HEK293 (cell line): ENCODE results near the gene BBS9.

Experiments
- CTCF ChIA-PET: fragments of 350-600 bp; formaldehyde crosslinking; extraction: SDS; loops from one replicate; lab custom pipeline; 2021; ENCODE audit warnings: antibody characterized with exemption; lab: Yijun Ruan, JAX
- POLR2A ChIA-PET: fragments of 300-600 bp; formaldehyde crosslinking; extraction: SDS; loops from one replicate; lab custom pipeline; 2020; ENCODE audit warnings: antibody characterized with exemption, inconsistent platforms; lab: Yijun Ruan, JAX
- H3K27ac ChIP-seq: fragments of 200-500 bp; sonication (Bioruptor generic); 2 replicates; pipeline ENCODE4 v1.5.1; 2014; ENCODE audit warnings: low read depth, low read length, control low read depth, inconsistent platforms; ENCODE audit errors: extremely low read depth
- H3K36me3 ChIP-seq, 2 experiments: fragments of 200-500 bp in 1 of 2; sonication (Bioruptor generic) in 1 of 2; 1 replicate in 1 of 2; 2 replicates in 1 of 2; pipeline ENCODE4 v1.5.1; 2014 to 2017; ENCODE audit warnings: inconsistent platforms in 2 of 2, low read length in 2 of 2; ENCODE audit not compliant: control insufficient read depth in 2 of 2, insufficient read depth in 1 of 2
- H3K4me1 ChIP-seq: fragments of 200-500 bp; sonication (Bioruptor generic); 2 replicates; pipeline ENCODE4 v1.5.1; 2014; ENCODE audit warnings: mild to moderate bottlenecking, low read length, inconsistent platforms; ENCODE audit not compliant: control insufficient read depth, insufficient read depth
- H3K4me3 ChIP-seq: 2 replicates; pipeline ENCODE4 v1.5.1; 2011; ENCODE audit warnings: low read depth, mild to moderate bottlenecking, control low read depth, low read length, moderate library complexity
- H3K9me3 ChIP-seq: fragments of 200-500 bp; sonication (Bioruptor generic); 2 replicates; pipeline ENCODE4 v1.5.1; 2014; ENCODE audit warnings: low read depth, low read length, inconsistent platforms; ENCODE audit not compliant: control insufficient read depth, insufficient read depth
- KLF1 ChIP-seq: fragments of 450-650 bp; formaldehyde crosslinking; IDR thresholded peaks from 2 replicates; pipeline ENCODE4 v1.5.1; 2016; ENCODE audit warnings: missing biosample characterization, missing genetic modification characterization
- OSR2 ChIP-seq: fragments of 450-650 bp; formaldehyde crosslinking; IDR thresholded peaks from 2 replicates; pipeline ENCODE4 v1.5.1; 2016; ENCODE audit warnings: missing biosample characterization, missing genetic modification characterization
- REST ChIP-seq: fragments of 450-650 bp; formaldehyde crosslinking; IDR thresholded peaks from 2 replicates; pipeline ENCODE4 v1.5.1; 2016; ENCODE audit warnings: missing biosample characterization, missing genetic modification characterization
- ZBTB21 ChIP-seq: fragments of 450-650 bp; formaldehyde crosslinking; IDR thresholded peaks from 2 replicates; pipeline ENCODE4 v1.5.1; 2017; ENCODE audit warnings: missing biosample characterization, missing genetic modification characterization
- ZBTB49 ChIP-seq: fragments of 450-650 bp; formaldehyde crosslinking; IDR thresholded peaks from 2 replicates; pipeline ENCODE4 v1.5.1; 2016; ENCODE audit warnings: missing biosample characterization, missing genetic modification characterization, low read depth
- ZNF175 ChIP-seq: fragments of 450-650 bp; formaldehyde crosslinking; IDR thresholded peaks from 2 replicates; pipeline ENCODE4 v1.5.1; 2016; ENCODE audit warnings: missing biosample characterization, missing genetic modification characterization
- ZNF221 ChIP-seq: fragments of 450-650 bp; formaldehyde crosslinking; IDR thresholded peaks from 2 replicates; pipeline ENCODE4 v1.5.1; 2017; ENCODE audit warnings: missing biosample characterization, missing genetic modification characterization, borderline replicate concordance
- ZNF26 ChIP-seq: fragments of 450-650 bp; formaldehyde crosslinking; IDR thresholded peaks from 2 replicates; pipeline ENCODE4 v1.5.1; 2016; ENCODE audit warnings: missing biosample characterization, missing genetic modification characterization
- ZNF354C ChIP-seq: fragments of 450-650 bp; formaldehyde crosslinking; IDR thresholded peaks from 2 replicates; pipeline ENCODE4 v1.5.1; 2016; ENCODE audit warnings: missing biosample characterization, missing genetic modification characterization, low read depth, borderline replicate concordance
- ZNF473 ChIP-seq: fragments of 450-650 bp; formaldehyde crosslinking; IDR thresholded peaks from 2 replicates; pipeline ENCODE4 v1.5.1; 2017; ENCODE audit warnings: missing biosample characterization, missing genetic modification characterization
- ZNF560 ChIP-seq: fragments of 450-650 bp; formaldehyde crosslinking; IDR thresholded peaks from 2 replicates; pipeline ENCODE4 v1.5.1; 2017; ENCODE audit warnings: missing biosample characterization, missing genetic modification characterization, borderline replicate concordance
- ZNF561 ChIP-seq: fragments of 450-650 bp; IDR thresholded peaks from 2 replicates; pipeline ENCODE4 v1.5.1; 2018; ENCODE audit warnings: missing biosample characterization, missing genetic modification characterization, borderline replicate concordance
- ZNF610 ChIP-seq: fragments of 450-650 bp; formaldehyde crosslinking; IDR thresholded peaks from 2 replicates; pipeline ENCODE4 v1.5.1; 2016; ENCODE audit warnings: missing biosample characterization, missing genetic modification characterization, borderline replicate concordance
- ZNF639 ChIP-seq: fragments of 450-650 bp; formaldehyde crosslinking; IDR thresholded peaks from 2 replicates; pipeline ENCODE4 v1.5.1; 2016; ENCODE audit warnings: missing biosample characterization, missing genetic modification characterization
- ZNF645 ChIP-seq: fragments of 450-650 bp; formaldehyde crosslinking; IDR thresholded peaks from 2 replicates; pipeline ENCODE4; 2016; ENCODE audit warnings: missing biosample characterization, missing genetic modification characterization
- ZNF658 ChIP-seq: fragments of 450-650 bp; formaldehyde crosslinking; IDR thresholded peaks from 2 replicates; pipeline ENCODE4; 2016; ENCODE audit warnings: missing biosample characterization, missing genetic modification characterization
- ZNF843 ChIP-seq: fragments of 450-650 bp; formaldehyde crosslinking; IDR thresholded peaks from 2 replicates; pipeline ENCODE4 v1.5.1; 2016; ENCODE audit warnings: missing biosample characterization, missing genetic modification characterization
- ZSCAN18 ChIP-seq: fragments of 450-650 bp; formaldehyde crosslinking; IDR thresholded peaks from 2 replicates; pipeline ENCODE4 v1.5.1; 2016; ENCODE audit warnings: missing biosample characterization, missing genetic modification characterization

The BBS9 gene

GRCh38 chr7:33258491-33258951 is 129.2 kb downstream of the BBS9 start:
- POLR2A ChIA-PET, result no interaction called here
- CTCF ChIA-PET, result interaction anchor here (3.2 kb wide), 1 partner anchor 15 kb away, joined by 15 read pairs; no protein-coding TSS in a partner anchor
- TF ChIP-seq ZNF175 (no peak), ZSCAN18 (tag by site-specific recombination) (no peak), ZNF473 (tag by site-specific recombination) (no peak), ZNF560 (tag by site-specific recombination) (no peak), ZNF645 (tag by site-specific recombination) (no peak), ZNF658 (tag by site-specific recombination) (no peak), ZNF843 (no peak), OSR2 (no peak), ZNF610 (no peak), REST (tag by site-specific recombination) (no peak), ZNF221 (tag by site-specific recombination) (no peak), KLF1 (tag by site-specific recombination) (no peak), ZNF639 (tag by site-specific recombination) (no peak), ZNF561 (tag by site-specific recombination) (no peak), ZBTB49 (tag by site-specific recombination) (no peak), ZNF354C (tag by site-specific recombination) (no peak), ZBTB21 (tag by site-specific recombination) (no peak), ZNF26 (tag by site-specific recombination) (no peak)
- H3K4me1 ChIP-seq, result peaks cover 10% of the 10 kb centered on the region
- H3K4me3 ChIP-seq, result no peak overlapping the region
- H3K36me3 ChIP-seq, result no peaks in the 10 kb centered on the region
- H3K9me3 ChIP-seq, result no peaks in the 10 kb centered on the region
- H3K27ac ChIP-seq, result no peak overlapping the region
